ENCODE results near the gene SLC35F6. TPM values are rescaled to one million over a fixed set of nuclear protein-coding genes. Genes with fewer than 3 reads are reported as not detected.

Gene SLC35F6
- total RNA-seq, 1 donor from 2014 or later: 14.3 TPM

GRCh38 chr2:26723991-26724750, 39.9 kb upstream of the SLC35F6 start:
- Mint-ChIP-seq H3K9me3 (no peaks in the 10 kb centered on the region), H3K27me3 (ENCODE audit: insufficient read depth) (peaks cover 5% of the 10 kb centered on the region), H3K27ac (no peak overlapping the region), H3K4me3 (no peak overlapping the region), H3K36me3 (ENCODE audit: low read depth) (no peaks in the 10 kb centered on the region), H3K4me1 (ENCODE audit: low read depth) (no peaks in the 10 kb centered on the region)
- DNase-seq (ENCODE audit: low spot score): no peak
- intact Hi-C loops (cut with micrococcal nuclease): no loop called here

DNA sequence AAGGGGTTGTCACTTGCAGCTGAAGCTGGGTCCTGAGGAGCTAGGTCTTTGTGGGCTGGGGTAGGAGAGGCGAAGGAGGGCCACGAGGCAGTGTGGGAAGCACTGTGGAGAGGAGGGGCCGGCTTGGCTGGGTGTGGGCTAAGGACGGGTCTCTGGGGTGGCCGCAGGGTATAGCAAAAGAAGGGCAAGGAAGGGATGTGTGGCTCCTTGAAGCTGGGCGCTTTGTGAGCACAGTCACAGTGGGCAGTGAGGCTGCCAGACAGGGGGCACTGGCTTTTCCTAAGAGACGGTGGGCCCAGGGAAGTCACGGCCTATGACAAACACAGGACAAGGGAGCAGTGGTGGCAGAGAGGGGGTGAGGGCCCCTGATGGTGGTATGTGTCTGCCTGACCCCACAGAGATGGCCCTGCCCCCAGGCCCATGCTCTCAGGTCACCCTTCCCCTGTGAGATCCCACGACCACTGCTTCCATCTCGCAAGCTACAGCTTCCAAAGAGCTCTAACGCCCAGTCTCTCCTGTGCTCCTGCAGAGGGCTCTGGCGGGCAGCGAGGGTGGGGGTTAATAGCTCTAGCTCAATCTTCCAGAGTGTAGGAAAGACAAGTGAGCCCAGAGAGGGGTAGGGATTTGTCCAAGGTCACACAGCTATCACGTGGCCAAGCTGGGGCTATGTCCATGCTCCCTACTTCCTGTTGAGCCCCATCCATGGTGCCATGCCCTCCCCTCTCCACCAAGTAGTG, 39.1 kb upstream of the SLC35F6 start:
- H3K4me1 Mint-ChIP-seq (ENCODE audit: low read depth): no peaks in the 10 kb centered on the region
- H3K27me3 Mint-ChIP-seq (ENCODE audit: insufficient read depth): peaks cover 5% of the 10 kb centered on the region
- no peak overlapping the region for H3K4me3 Mint-ChIP-seq
- intact Hi-C loops (cut with micrococcal nuclease): no loop called here
- DNase-seq (ENCODE audit: low spot score): no peak
- H3K27ac Mint-ChIP-seq: no peak overlapping the region
- H3K9me3 Mint-ChIP-seq: no peaks in the 10 kb centered on the region
- H3K36me3 Mint-ChIP-seq (ENCODE audit: low read depth): no peaks in the 10 kb centered on the region

- no peak overlapping the region for H3K27ac Mint-ChIP-seq
Observed at GRCh38 chr2:26725521-26725820, 38.6 kb upstream of the SLC35F6 start.

GRCh38 chr2:26726228-26726627, 37.9 kb upstream of the SLC35F6 start:
- Mint-ChIP-seq H3K27me3 (ENCODE audit: insufficient read depth) (peaks cover 7% of the 10 kb centered on the region), H3K36me3 (ENCODE audit: low read depth) (no peaks in the 10 kb centered on the region), H3K9me3 (no peaks in the 10 kb centered on the region), H3K4me1 (ENCODE audit: low read depth) (no peaks in the 10 kb centered on the region), H3K4me3 (no peak overlapping the region), H3K27ac (no peak overlapping the region)
- intact Hi-C loops (cut with micrococcal nuclease): no loop called here
- DNase-seq (ENCODE audit: low spot score): no peak

More at GRCh38 chr2:26725521-26725820, 38.6 kb upstream of the SLC35F6 start:
- Mint-ChIP-seq H3K9me3 (no peaks in the 10 kb centered on the region), H3K36me3 (ENCODE audit: low read depth) (no peaks in the 10 kb centered on the region), H3K4me3 (no peak overlapping the region), H3K27me3 (ENCODE audit: insufficient read depth) (peaks cover 5% of the 10 kb centered on the region), H3K4me1 (ENCODE audit: low read depth) (no peaks in the 10 kb centered on the region)
- DNase-seq (ENCODE audit: low spot score): no peak
- intact Hi-C loops (cut with micrococcal nuclease): no loop called here

DNA sequence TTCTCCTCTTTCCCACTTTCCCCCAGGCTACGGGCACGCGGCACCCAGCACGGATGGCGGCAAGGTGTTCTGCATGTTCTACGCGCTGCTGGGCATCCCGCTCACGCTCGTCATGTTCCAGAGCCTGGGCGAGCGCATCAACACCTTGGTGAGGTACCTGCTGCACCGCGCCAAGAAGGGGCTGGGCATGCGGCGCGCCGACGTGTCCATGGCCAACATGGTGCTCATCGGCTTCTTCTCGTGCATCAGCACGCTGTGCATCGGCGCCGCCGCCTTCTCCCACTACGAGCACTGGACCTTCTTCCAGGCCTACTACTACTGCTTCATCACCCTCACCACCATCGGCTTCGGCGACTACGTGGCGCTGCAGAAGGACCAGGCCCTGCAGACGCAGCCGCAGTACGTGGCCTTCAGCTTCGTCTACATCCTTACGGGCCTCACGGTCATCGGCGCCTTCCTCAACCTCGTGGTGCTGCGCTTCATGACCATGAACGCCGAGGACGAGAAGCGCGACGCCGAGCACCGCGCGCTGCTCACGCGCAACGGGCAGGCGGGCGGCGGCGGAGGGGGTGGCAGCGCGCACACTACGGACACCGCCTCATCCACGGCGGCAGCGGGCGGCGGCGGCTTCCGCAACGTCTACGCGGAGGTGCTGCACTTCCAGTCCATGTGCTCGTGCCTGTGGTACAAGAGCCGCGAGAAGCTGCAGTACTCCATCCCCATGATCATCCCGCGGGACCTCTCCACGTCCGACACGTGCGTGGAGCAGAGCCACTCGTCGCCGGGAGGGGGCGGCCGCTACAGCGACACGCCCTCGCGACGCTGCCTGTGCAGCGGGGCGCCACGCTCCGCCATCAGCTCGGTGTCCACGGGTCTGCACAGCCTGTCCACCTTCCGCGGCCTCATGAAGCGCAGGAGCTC, 36.2 kb upstream of the SLC35F6 start:
- no peaks in the 10 kb centered on the region for H3K4me1 Mint-ChIP-seq (ENCODE audit: low read depth)
- H3K4me3 Mint-ChIP-seq: no peak overlapping the region
- intact Hi-C loops (cut with micrococcal nuclease): no loop called here
- no peak overlapping the region for H3K27ac Mint-ChIP-seq
- no peaks in the 10 kb centered on the region for H3K9me3 Mint-ChIP-seq
- H3K36me3 Mint-ChIP-seq (ENCODE audit: low read depth): no peaks in the 10 kb centered on the region
- DNase-seq (ENCODE audit: low spot score): no peak
- peaks cover 7% of the 10 kb centered on the region for H3K27me3 Mint-ChIP-seq (ENCODE audit: insufficient read depth)

DNA sequence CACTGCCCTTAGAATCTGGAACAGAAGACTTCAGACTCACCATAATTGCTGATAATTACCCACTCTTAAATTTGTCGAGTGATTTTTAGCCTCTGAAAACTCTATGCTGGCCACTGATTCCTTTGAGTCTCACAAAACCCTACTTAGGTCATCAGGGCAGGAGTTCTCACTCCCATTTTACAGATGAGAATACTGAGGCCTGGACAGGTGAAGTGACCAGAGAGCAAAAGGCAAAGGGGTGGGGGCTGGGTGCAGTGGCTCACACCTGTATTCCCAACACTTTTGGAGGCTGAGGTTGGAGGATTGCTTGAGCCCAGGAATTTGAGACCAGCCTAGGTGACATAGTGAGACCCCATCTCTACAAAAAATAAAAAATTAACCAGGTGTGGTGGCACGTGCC, 34.8 kb upstream of the SLC35F6 start:
- H3K27me3 Mint-ChIP-seq (ENCODE audit: insufficient read depth): peaks cover 12% of the 10 kb centered on the region
- intact Hi-C loops (cut with micrococcal nuclease): no loop called here
- no peak overlapping the region for H3K27ac Mint-ChIP-seq
- no peak for DNase-seq (ENCODE audit: low spot score)
- H3K9me3 Mint-ChIP-seq: no peaks in the 10 kb centered on the region
- no peaks in the 10 kb centered on the region for H3K4me1 Mint-ChIP-seq (ENCODE audit: low read depth)
- H3K4me3 Mint-ChIP-seq: no peak overlapping the region
- H3K36me3 Mint-ChIP-seq (ENCODE audit: low read depth): no peaks in the 10 kb centered on the region

DNA sequence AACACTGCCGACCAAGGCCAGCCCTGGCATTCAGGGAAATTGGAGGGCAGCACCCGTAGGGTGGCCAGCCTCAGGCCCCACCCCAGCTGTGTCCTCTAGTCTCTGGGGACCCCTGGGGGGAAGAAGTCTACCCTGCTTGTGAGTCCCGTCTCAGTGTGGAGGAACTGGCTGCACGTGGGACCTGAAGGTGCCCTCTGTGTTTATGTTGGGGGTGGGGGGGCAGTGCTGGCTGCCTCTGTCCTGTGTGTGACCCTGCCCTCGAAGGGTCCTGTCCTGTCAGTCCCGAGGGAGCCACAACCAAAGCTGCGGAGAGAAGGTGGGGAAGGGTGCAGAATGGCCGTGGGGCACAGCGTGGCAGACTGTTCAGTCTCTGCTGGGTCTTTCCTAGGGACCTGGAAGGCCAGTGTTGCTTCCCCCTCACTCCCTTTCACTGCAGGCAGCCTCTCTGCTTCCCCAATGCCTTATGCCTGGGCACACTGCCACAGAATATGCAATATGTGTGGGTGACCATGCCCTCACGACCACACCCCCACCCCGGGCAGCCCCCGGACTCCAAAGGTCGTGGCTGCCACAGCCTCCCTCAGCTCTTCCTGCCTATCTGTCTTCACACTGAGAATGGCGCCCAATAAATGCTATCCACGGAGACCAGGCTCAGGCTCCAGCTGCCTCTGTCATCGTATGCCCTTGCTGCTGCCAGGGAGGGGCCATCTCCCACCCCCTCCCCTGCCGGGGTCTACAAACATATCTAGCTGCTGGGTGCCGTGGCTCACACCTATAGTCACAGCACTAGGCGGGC, 33.3 kb upstream of the SLC35F6 start:
- H3K4me3 Mint-ChIP-seq: no peak overlapping the region
- intact Hi-C loops (cut with micrococcal nuclease): no loop called here
- peaks cover 12% of the 10 kb centered on the region for H3K27me3 Mint-ChIP-seq (ENCODE audit: insufficient read depth)
- H3K4me1 Mint-ChIP-seq (ENCODE audit: low read depth): no peaks in the 10 kb centered on the region
- H3K36me3 Mint-ChIP-seq (ENCODE audit: low read depth): no peaks in the 10 kb centered on the region
- DNase-seq (ENCODE audit: low spot score): no peak
- H3K27ac Mint-ChIP-seq: no peak overlapping the region
- H3K9me3 Mint-ChIP-seq: no peaks in the 10 kb centered on the region

DNA sequence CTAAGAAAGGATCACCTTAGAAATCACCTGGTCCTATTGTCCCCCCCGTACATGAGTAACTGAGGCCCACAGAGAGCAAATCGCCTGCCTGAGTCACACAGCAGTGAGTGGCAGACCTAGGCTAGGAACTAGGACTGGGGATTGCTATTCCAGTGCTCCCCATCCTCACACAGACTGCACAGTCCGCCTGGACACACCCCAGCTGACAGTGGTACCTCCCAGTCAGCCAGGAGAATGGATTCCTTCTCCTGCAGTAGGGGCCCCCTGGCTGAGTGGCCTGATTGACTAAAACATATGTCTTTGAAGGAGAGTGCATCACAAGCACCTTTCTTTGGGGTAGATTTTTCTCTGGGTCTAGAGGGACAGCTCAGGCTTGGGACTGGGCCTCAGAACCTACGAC, 32.4 kb upstream of the SLC35F6 start:
- H3K9me3 Mint-ChIP-seq: no peaks in the 10 kb centered on the region

DNA sequence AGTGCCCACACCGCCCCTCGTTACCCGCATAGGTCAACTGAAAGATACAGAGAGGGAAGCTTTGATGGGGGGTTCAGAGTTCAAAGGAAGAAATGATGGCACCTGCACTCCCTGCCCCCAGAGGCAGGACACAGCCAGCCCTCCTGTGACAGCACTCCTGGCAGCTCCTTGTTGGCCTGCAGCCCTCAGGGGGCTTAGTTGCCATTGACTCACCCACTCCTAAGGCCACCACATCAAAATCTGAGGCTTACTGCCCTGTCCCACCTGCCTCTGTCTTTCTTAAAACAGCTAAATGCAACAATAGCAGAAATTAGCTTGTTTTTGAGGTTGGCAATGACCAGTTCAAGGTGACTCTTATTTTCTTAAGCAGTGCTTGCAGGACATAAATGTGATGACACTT, 31.6 kb upstream of the SLC35F6 start:
- no peak for DNase-seq (ENCODE audit: low spot score)
- no peak overlapping the region for H3K27ac Mint-ChIP-seq
- no peaks in the 10 kb centered on the region for H3K36me3 Mint-ChIP-seq (ENCODE audit: low read depth)
- H3K4me3 Mint-ChIP-seq: no peak overlapping the region
- H3K4me1 Mint-ChIP-seq (ENCODE audit: low read depth): no peaks in the 10 kb centered on the region
- intact Hi-C loops (cut with micrococcal nuclease): no loop called here
- peaks cover 10% of the 10 kb centered on the region for H3K27me3 Mint-ChIP-seq (ENCODE audit: insufficient read depth)
- no peaks in the 10 kb centered on the region for H3K9me3 Mint-ChIP-seq

More for the DNA sequence above, 32.4 kb upstream of the SLC35F6 start:
- Mint-ChIP-seq H3K4me1 (ENCODE audit: low read depth) (no peaks in the 10 kb centered on the region), H3K36me3 (ENCODE audit: low read depth) (no peaks in the 10 kb centered on the region), H3K27me3 (ENCODE audit: insufficient read depth) (peaks cover 12% of the 10 kb centered on the region), H3K4me3 (no peak overlapping the region), H3K27ac (no peak overlapping the region)
- intact Hi-C loops (cut with micrococcal nuclease): no loop called here
- DNase-seq (ENCODE audit: low spot score): no peak

DNA sequence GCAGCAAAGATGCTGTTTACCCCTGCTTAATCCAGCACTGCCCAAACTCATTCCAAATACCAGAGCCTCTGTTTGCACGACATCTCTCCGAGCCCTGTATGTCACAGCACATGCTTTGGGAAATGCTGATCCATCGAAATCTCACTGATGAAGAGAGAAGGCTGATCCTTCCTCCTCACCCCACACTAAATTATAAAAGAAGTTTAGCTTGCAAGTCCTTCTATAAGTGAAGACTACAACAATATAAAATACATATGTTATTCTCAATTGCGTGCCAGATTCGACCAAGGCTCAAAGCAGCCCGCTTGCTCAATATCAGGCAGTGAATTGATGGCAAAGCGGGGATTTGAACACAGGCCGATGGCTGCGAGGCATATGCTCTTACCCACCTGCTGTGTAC, 30.7 kb upstream of the SLC35F6 start:
- H3K4me3 Mint-ChIP-seq: no peak overlapping the region
- no peaks in the 10 kb centered on the region for H3K9me3 Mint-ChIP-seq
- H3K36me3 Mint-ChIP-seq (ENCODE audit: low read depth): no peaks in the 10 kb centered on the region
- peaks cover 11% of the 10 kb centered on the region for H3K27me3 Mint-ChIP-seq (ENCODE audit: insufficient read depth)
- H3K27ac Mint-ChIP-seq: no peak overlapping the region
- intact Hi-C loops (cut with micrococcal nuclease): no loop called here
- H3K4me1 Mint-ChIP-seq (ENCODE audit: low read depth): no peaks in the 10 kb centered on the region
- DNase-seq (ENCODE audit: low spot score): no peak

DNA sequence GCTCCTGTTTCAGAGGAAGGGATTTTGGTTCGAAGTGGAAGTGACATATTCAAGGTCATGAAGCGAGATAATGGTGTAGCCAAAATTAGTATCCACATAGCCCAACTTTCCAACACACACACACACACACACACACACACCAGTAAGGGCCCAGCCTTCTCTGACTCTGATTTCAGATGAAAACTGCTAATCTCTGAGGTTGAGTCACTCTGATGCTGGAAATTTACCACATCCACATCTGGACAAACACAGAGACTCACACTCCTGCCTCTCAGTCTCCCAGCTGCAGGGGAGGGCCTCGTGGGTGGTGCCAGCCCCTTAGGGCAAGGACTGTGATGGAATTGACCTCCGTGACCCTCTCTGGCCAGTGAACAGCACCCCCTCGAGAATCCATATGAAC, 29.0 kb upstream of the SLC35F6 start:
- H3K27me3 Mint-ChIP-seq (ENCODE audit: insufficient read depth): peaks cover 9% of the 10 kb centered on the region
- no peak overlapping the region for H3K4me3 Mint-ChIP-seq
- no peaks in the 10 kb centered on the region for H3K36me3 Mint-ChIP-seq (ENCODE audit: low read depth)
- H3K27ac Mint-ChIP-seq: no peak overlapping the region
- no peaks in the 10 kb centered on the region for H3K4me1 Mint-ChIP-seq (ENCODE audit: low read depth)
- DNase-seq (ENCODE audit: low spot score): no peak
- intact Hi-C loops (cut with micrococcal nuclease): no loop called here
- H3K9me3 Mint-ChIP-seq: no peaks in the 10 kb centered on the region

DNA sequence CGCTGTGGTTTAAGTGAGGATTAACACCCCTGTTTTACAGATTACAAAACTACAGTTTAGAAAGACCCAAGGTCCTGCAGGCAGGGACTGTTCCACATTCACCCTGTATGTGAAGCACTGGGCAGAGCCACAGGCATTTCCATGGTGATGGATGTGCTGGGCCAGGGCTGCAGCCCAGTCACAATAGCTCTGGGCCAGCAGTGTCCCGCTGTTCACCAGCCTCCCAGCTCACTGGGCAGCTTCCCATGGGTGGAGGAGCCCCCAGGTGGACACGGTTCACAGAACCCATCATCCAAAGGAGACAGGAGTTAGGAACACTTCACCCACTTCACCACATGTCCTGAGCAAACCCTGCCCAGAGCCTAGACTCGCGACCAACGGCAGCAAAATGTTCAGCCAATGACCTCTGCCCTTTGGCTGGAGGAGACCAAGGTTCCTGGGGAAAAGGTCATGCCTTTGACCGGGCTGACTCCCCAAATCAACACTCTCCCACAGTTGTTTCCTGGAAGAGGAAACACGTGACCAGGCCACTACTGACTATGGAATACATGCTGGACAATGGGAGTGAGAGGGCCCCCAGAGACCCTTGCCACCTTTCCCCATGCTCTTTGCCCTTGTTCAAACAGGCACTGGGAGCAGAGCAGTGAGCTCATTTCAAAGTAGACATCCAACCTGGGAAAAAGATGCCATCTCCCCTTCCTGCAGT, 28.0 kb upstream of the SLC35F6 start:
- intact Hi-C loops (cut with micrococcal nuclease): no loop called here
- H3K4me3 Mint-ChIP-seq: no peak overlapping the region
- no peaks in the 10 kb centered on the region for H3K36me3 Mint-ChIP-seq (ENCODE audit: low read depth)
- DNase-seq (ENCODE audit: low spot score): no peak
- no peaks in the 10 kb centered on the region for H3K9me3 Mint-ChIP-seq
- no peaks in the 10 kb centered on the region for H3K4me1 Mint-ChIP-seq (ENCODE audit: low read depth)
- H3K27me3 Mint-ChIP-seq (ENCODE audit: insufficient read depth): peaks cover 8% of the 10 kb centered on the region
- no peak overlapping the region for H3K27ac Mint-ChIP-seq

Data from activated T-helper 1 cell treated with anti-CD3 and anti-CD28 coated beads, Interleukin-12 subunit alpha, Interleukin-12 subunit beta, Interleukin-2, Interleukin-4 antibody, amounts not matched to agents 30 ng/mL and 10 ng/mL and 1 ng/mL, durations not matched to agents 14 hours and 24 hours and 36 hours (primary cell).